HG03521 (cell line): ENCODE measurements around the gene TSPEAR.

ENCODE experiments used
- ATAC-seq: cut with Tn5 transposase; IDR thresholded peaks from one replicate; pipeline ENCODE4 v1.9.1; 2021; ENCODE audit warnings: mild to moderate bottlenecking, moderate library complexity; ENCODE audit not compliant: unreplicated experiment

TSPEAR gene

DNA sequence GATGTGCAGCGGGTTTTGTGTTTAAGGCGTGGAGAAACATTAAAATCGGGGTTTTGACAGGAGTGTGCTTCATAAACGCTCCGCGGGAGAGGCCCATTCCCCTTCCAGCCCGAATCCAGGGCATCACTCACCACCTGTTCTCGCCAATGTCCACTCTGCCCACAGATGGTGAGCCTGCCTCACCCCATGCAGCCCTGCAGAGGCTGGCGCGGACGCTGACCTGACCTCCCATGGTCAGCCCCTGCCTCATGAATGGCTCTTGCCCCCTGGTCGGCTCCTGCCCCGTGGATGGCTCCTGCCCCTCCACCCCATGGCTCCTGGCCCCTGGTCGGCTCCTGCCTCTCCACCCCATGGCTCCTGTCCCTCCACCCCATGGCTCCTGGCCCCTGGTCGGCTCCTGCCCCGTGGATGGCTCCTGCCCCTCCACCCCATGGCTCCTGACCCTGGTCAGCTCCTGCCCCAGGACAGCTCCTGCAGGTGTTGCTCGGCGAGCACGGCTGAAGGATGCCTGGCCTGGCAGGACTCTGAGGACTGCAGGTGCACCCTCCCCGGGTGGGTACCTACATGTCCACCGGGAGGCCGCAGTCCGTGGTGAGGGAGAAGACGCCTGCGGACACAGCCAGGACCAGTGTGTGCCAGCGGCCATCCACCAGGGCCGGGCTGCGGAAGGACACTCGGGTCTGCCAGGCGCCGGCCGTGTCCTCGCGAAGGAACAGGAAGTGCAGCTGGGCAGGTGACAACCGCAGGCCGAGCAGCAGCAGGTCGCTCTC, 178.1 kb downstream of the TSPEAR start:
- no peak for ATAC-seq

DNA sequence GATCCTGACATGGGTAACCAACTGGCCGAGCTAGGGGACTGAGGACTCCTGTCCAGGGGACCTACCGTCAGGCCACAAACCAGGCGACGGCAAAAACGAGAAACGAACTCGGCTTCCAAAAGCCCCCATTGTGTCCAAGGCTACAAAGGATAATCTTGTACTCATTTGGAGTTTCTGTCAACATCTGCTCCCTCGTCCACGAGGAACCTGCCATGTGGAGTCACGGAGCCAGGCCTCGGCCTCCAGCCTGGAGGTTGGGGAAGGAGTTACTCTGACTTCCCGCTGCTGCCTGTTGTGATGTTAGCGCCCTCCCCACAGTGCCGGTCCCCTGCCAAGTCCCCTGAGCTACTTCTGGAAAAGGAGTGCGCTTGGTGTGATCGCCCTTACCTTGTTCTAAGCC, 178.7 kb downstream of the TSPEAR start:
- no peak for ATAC-seq

DNA sequence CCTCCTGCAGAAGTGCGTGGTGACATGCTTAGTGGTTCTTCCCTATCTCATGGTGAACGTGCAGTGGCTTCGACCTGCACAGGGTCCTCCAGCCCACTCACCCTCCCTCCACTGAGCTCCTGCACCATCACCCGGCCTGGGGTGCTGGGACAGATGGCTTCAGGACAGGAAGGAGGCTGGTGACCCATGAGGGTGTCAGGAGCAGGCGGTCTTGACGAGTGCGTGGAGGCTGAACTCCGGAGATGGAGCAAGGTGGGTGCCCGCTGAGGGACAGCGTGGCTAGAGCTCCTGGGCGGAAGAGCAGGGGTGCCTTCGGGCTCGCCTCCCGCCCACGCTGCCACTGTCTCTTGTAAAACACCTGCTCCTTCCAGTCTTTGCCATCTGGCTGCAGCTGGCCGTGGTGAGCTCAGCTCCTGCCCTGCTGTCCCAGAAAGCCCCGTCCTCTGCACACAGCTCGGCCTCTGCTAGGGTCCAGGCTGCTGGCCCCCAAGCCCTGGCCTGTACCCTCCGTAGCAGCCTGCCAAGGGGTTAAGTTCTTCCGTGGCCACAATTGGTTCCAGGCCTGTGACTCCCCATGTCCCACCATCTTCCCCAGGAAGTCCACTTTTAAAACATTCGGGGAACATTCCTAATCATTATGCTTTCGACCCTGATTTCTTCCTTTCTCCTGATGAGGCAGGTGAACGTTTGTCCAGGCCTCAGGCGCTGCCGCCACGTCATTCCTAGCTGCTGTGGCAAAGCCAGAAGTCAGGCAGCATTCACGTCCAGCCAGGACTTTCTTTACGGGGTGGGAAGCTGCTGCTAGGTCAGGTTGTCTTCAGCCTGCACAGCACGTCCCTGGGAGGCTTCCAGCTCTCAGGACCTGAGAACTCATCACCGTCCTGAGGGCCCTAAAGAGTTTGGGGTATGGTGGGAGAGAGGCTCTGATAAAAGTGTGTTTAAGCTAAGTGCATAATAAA, 179.5 kb downstream of the TSPEAR start:
- no peak for ATAC-seq

GRCh38 chr21:44530903-44531605, 180.3 kb downstream of the TSPEAR start:
- ATAC-seq: no peak

DNA sequence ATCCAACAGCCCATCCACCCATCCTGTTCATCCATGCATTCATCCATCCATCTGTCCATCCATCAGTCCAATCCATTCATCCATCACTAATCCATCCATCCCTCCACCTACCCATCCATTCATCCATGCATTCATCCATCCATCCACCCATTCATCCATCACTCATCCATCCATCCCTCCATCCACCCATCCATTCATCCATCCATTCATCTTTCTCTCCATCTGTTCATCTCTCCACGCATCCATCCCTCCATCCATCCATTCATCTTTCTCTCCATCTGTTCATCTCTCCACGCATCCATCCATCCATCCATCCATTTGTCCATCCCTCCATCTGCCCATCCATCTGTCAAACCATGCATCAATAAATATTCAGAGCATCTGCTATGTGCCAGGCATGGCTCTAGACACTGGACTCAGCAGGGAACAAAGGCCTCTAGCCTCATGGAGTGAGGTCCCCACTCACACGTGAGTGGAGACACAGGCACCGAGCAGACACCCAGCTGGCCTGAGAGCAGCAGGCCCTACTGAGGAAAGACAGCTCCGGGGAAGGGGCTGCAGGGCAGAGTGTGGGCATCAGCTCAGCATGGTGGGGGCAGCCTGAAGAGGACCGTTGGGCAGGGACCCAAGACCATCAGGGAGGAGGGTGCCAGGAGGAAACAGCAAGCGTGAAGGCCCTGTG, 181.0 kb downstream of the TSPEAR start:
- no peak for ATAC-seq

DNA sequence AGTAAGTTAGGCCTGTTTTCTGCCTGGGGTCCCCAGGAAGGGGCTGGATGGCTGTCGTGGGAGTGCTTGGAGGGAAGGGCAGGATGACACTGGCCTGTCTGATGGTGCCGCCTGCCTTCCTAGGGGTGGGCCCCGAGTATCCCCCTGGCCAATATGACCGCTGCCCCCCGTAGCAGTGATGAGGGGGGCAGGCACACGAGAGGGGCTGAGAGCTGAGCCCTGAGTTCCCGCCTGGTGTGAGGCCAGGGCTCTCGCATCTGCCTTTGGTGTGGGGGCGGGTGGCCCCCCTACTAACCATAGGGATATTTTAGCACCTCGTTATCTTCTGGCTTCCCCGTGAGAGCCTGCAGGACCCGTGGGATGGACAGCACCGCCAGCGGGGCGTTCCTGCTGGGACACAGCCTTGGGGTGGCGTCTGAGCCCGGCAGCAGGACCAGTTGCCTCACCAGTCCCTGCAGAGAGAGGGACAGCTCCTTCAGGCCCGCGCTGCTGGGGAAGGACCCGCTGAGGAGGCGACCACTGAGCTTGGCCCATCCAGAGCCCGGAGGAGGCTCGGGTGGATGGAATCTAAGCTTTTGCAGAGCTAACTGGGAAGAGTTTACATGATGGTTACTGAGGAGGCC, 181.8 kb downstream of the TSPEAR start:
- ATAC-seq: no peak

DNA sequence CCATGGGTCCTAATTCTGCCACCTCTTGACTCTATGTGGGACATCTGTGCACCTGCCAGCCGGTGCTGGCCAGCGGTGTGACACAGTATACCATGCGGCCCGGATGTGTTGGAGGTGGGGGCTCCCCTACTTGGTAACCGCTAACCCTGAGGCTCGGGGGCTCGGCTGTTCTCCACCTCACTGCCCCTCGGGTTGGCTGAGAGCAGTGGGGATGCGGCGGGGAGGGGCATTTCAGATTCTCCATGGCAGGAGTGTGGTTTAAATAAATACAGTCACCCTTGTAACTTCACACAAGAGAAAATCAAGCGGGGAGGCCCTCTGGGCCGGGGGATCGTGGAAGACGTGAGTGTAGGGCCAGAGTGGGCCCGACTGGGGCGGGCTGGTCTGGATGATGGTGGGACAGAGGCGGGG, 182.4 kb downstream of the TSPEAR start:
- no peak for ATAC-seq

DNA sequence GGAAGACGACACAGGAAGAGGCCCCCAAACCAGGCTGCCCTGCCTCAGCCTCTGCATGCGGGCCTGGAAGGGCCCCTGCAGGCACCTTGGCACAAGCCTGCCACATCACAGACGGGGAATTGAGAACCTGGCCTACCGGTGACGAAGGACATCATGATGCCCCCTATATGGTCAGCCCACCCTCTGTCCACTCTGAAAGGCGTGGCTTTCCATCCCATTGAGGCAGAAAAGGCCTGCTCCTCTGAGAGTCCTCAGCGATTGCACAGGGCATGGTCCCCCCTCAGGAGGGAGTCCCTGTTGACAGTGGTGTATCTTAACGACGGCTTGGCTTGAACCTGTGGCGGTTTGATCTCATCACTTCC, 182.8 kb downstream of the TSPEAR start:
- no peak for ATAC-seq

GRCh38 chr21:44527983-44528633, 183.3 kb downstream of the TSPEAR start:
- no peak for ATAC-seq

- ATAC-seq: no peak
Observed at GRCh38 chr21:44527156-44527982, 184.0 kb downstream of the TSPEAR start.

DNA sequence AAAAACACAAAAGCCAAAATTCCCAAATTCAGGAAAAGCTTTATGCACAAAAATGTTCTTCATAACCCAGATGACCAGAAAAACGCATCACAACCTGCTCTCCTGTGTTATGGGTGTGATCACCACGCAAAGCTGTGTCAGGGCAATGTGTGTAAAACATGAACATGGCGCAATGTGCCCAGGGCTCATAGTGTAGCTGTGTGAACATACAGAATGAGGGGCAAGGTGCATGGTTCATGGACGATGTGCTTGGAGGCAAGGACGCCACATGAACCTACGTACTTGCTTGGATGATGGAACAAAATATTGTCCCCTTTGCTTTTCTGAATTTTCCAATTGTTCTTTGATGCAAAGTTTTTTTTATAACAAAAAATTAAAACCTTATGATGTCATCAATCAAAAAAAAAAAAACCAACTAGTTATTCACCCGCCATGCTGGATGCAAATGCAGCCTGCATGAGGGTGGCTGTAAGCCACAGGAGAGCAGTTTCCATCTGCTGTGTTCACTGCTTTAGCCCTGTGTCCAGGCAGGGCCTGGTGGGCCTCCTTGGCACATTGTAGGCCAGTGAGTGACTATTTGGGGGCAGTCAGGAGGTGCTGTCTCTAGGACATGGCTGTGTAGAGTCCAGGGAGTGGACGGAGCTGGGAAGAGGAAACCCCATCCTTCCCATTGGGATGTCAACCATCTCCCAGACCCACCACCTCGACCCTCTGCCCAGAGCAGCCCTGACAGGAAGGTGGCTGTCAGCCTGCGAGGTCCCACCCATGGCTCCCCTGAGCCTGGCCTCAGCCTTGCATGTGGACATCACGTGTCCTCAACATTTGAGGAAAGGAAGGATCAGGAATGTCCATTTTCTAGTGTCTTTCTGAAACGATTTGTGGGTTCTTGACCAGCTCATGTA, 185.0 kb downstream of the TSPEAR start:
- no peak for ATAC-seq

- ATAC-seq: no peak
Observed at GRCh38 chr21:44525391-44526095, 185.8 kb downstream of the TSPEAR start.

DNA sequence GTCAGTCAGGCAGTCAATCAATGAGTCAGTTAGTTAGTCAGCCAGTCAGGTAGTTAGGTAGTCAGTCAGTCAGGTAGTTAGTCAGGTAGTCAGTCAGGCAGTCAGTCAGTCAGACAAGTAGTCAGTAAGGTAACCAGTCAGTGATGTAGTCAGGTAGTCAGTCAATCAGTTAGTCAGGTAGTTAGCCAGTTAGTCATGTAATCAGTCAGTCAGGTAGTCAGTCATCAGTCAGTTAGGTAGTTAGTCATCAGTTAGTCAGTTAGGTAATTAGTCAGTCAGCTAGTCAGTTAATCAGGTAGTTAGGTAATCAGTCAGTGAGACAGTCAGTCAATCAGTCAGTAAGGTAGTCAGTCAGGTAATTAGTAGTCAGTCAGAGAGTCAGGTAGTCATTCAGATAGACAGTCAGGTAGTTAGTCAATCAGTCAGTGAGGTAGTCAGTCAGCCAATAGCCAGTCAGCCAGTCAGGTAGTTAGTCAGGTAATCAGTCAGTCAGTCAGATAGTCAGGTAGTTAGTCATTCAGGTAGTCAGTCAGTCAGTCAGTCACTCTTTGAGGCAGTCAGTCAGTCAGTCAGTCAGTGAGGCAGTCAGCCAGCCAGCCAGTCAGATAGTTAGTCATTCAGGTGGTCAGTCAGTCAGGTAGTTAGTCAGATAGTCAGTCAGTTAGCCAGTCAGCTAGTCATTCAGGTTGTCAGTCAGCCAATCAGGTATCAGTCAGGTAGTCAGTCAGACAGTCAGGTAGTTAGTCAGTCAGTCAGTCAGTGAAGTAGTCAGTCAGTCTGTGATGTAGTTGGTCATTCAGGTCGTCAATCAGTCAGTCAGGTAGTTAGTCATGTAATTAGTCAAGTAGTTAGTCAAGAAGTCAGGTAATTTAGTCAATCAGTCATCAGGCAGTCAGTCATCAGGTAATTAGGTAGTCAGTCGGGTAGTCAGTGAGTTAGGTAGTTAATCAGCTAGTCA, 186.7 kb downstream of the TSPEAR start:
- ATAC-seq: no peak

DNA sequence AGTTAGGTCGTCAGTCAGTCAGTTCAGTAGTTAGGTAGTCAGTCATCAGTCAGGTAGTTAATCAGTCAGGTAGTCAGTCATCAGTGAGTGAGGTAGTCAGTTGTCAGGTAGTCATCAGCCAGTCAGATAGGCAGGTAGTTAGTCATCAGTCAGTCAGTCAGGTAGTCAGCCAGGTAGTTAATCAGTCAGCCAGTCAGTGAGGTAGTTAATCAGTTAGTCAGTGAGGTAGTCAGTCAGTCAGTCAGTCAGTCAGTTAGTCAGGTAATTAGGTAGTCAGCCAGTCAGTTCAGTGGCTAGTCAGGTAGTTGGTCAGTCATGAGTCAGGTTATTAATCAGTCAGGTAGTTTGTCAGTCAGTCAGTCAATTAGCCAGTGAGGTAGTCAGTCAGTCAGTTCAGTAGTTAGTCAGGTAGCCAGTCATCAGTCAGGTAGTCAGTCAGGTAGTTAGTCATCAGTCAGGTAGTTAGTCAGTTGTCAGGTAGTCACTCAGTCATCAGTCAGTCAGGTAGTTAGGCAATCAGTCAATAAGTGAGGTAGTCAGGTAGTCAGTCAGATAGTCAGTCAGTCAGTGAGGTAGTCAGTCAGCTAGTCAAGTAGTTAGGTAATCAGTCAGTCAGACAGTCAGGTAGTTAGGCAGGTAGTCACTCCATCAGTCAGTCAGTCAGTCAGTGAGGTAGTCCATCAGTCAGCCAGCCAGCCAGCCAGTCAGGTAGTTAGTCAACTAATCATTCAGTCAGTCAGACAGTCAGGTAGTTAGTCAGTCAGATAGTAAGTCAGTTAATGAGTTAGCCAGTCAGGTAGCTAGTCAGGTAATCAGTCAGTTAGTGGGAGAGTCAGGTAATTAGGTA, 187.6 kb downstream of the TSPEAR start:
- ATAC-seq: no peak

DNA sequence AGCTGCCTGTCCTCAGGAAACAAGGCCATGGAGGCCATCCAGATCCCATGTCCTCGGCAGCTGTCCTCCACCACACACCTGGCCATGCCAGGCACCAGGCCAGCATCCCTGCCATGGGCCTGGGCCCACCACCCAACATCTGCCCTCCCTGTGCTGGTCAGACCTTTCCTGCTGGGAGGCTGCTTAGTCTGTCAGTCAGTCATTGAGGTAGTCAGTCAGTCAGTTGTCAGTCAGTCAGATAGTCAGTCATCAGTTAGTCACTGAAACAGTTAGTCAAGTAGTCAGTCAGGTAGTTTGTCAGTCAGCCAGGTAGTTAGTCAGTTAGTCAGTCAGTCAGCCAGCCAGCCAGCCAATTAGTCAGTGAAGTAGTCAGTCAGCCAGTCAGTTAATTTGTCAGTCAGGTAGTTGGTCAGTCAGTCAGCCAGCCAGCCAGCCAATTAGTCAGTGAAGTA, 188.6 kb downstream of the TSPEAR start:
- ATAC-seq: no peak
